ENCODE measurements around the gene BPTF.
"Not testable (repeated sequence)": the region's sequence is repeated elsewhere in the genome, so short reads cannot be mapped to it uniquely, and the experiment has no call there.

Gene BPTF

DNA sequence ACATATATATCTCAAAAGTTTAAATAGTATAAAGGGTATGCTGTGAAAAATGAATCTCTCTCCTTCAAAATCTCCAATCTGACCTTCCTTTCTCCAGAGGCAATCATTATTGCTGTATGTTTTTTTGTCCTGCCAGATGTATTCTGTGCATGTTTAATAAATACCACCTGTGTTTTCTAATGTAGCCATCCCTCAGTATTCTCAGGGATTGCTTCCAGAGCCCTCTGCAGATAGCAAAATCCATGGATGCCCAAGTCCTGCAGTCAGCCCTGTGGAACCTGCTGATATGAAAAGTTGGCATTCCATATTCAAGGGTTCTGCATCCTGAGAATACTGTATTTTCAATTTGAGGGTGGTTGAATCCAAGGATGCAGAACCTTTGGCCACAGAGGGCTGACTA, 42.9 kb downstream of the BPTF start:
- in situ Hi-C loops (cut with MboI; ENCODE audit: low sequenced_read_pairs): no loop called here

DNA sequence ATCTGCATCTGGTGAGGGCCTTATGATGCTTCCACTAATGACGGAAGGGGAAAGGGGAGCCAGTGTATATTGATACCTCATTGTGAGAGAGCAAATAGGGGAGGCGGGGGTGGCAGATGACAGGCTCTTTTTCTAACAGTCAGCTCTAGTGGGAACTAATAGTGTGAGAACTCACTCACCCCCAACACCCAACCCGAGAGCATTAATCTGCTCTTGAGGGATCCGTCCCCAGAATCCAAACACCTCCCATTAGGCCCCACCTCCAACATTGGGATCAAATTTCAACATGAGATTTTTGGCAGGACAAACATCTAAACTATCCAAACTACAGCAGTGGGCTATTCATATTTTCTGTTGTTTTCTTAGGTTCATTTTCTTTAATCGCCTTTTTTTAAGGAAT, 54.4 kb downstream of the BPTF start:
- in situ Hi-C loops (cut with MboI; ENCODE audit: low sequenced_read_pairs): no loop called here

DNA sequence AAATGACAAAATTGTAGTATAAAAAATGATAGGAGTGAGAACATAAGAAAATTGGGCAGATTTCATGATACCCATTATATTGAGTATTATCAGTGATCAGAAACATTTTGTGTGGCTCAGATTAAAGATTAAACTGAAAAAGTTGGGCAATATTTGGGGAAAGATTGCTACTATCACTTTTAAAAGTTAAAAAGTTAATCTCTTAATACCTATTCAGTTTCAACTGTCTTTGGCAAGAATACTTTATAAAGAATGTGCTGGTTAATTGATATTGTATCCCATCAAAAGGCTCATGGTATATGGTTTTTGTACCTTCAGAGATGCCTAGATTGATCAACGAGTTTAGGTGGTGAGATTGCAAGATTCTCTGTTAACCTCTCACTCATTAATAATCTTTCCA, 55.8 kb downstream of the BPTF start:
- in situ Hi-C loops (cut with MboI; ENCODE audit: low sequenced_read_pairs): no loop called here

DNA sequence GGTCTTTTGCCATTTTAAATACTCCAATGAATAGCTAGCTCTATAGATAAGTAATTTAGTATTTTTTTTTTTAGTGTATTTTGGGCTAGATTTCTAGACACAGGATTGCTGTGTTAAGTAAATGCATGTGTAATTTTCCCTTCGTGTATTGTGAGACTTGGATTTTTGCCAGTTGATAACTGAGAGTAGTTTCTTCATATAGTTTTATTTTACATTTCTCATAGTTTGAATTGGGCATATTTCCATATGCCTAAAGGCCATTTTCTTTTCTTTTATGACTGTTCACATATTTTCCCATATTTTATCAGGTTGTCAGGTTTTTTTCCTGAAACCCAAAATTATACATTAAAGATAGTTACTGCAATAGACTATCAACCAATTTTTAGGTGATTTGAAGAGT, 59.4 kb downstream of the BPTF start:
- in situ Hi-C loops (cut with MboI; ENCODE audit: low sequenced_read_pairs): no loop called here

DNA sequence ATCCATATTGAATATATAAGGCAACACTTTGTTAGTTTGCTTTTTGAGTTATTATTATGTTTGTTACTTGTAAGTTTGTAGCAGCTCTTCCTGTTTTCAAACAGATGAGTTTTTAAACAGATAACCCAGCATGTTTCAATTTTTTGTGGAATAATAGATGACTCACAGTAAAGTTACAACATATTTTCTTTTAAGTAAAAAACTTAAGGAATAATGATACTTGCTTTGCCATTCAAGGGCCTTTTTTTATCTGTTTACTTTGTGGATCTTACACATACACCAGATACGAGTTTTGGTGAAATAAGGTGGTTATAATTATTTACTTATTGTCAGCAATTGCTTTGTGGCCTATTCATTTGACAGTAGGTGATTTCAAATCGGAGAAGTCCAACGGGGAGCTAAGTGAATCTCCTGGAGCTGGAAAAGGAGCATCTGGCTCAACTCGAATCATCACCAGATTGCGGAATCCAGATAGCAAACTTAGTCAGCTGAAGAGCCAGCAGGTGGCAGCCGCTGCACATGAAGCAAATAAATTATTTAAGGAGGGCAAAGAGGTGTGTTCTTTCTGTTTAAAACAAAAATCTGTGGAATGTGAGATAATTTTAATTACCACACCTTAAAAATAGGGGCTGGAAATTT, 66.3 kb downstream of the BPTF start:
- in situ Hi-C loops (cut with MboI; ENCODE audit: low sequenced_read_pairs): no loop called here

DNA sequence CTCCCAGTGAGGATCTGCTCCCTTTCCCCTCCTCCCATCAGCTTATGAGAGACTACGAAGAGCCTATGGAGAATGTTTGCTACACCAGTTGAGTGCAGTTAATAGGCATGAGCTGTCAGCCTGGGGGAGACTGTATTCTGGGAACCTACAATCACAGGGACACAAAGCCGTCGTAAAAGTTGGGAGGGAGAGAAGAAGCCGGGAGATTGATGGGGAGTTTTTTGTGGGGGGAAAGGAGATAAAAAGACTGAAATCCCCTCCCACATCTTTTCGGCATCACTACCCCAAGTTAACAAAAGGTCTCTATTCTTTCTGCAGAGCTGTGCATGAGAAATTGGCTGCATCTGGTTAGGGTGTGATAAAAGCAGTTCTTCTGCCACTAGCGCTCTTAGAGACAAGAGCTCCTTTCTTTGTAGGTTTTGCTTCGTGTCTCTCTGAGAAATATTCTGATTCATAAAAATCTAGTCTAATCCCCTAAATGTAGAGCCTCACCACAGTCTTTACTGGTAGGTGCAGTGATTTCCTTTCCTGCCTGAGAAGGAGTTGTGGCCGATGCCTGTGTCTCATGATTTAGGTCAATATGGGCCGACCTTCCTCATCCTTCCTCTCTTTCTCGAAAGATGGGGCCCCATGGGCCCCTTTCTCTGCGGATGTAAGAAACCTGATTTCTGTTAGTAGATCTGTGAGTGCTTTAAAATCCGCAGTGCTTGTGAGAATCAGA, 77.4 kb downstream of the BPTF start:
- in situ Hi-C loops (cut with MboI; ENCODE audit: low sequenced_read_pairs): no loop called here

DNA sequence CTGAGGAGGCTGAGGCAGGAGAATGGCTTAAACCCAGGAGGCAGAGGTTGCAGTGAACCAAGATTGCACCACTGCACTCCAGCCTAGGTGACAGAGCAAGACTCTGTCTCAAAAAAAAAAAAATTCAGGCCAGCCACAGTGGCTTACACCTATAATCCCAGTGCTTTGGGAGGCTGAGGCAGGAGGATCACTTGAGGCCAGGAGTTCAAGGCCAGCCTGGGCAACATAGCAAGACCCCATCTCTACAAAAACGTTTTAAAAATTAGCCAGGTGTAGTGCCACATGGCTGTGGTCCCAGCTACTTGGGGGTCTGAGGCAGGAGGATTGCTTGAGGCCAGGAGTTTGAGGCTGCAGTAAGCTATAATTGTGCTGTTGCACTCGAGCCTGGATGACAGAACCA, 80.0 kb downstream of the BPTF start:
- in situ Hi-C loops (cut with MboI; ENCODE audit: low sequenced_read_pairs): not testable (repeated sequence)

DNA sequence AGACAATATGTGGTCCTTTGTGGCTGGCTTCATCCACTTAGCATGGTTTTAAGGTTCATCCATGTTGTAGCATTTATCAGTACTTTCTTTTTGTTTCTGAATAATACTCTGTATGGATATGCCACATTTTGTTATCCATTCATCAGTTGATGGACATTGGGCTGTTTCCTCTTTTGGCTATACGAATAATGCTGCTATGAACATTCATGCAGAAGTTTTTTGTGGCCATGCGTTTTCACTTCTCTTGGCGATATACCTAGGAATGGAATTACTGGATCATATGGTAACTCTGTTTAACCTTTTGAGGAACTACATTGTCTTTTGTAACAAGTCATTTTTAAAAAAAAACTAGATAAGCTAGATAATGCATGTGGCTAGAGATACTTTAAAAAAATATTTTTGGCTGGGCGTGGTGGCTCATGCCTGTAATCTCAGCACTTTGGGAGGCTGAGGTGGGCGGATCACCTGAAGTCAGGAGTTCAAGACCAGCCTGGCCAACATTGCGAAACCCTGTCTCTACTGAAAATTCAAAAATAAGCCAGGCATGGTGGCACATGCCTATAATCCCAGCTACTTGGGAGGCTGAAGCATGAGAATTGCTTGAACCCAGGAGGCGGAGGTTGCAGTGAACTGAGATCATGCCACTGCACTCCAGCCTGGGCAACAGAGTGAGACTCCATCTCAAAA, 85.0 kb downstream of the BPTF start:
- in situ Hi-C loops (cut with MboI; ENCODE audit: low sequenced_read_pairs): not testable (repeated sequence)

DNA sequence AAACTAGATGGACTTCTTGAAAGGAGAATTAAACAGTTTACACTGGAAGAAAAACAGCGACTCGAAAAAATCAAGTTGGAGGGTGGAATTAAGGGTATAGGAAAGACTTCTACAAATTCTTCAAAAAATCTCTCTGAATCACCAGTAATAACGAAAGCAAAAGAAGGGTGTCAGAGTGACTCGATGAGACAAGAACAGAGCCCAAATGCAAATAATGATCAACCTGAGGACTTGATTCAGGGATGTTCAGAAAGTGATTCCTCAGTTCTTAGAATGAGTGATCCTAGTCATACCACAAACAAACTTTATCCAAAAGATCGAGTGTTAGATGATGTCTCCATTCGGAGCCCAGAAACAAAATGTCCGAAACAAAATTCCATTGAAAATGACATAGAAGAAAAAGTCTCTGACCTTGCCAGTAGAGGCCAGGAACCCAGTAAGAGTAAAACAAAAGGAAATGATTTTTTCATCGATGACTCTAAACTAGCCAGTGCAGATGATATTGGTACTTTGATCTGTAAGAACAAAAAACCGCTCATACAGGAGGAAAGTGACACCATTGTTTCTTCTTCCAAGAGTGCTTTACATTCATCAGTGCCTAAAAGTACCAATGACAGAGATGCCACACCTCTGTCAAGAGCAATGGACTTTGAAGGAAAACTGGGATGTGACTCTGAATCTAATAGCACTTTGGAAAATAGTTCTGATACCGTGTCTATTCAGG, 85.9 kb downstream of the BPTF start:
- in situ Hi-C loops (cut with MboI; ENCODE audit: low sequenced_read_pairs): no loop called here

DNA sequence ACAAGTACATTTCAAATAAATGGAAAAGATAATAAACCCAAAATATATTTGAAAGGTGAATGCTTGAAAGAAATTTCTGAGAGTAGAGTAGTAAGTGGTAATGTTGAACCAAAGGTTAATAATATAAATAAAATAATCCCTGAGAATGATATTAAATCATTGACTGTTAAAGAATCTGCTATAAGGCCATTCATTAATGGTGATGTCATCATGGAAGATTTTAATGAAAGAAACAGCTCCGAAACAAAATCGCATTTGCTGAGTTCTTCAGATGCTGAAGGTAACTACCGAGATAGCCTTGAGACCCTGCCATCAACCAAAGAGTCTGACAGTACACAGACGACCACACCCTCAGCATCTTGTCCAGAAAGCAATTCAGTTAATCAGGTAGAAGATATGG, 86.8 kb downstream of the BPTF start:
- in situ Hi-C loops (cut with MboI; ENCODE audit: low sequenced_read_pairs): no loop called here

DNA sequence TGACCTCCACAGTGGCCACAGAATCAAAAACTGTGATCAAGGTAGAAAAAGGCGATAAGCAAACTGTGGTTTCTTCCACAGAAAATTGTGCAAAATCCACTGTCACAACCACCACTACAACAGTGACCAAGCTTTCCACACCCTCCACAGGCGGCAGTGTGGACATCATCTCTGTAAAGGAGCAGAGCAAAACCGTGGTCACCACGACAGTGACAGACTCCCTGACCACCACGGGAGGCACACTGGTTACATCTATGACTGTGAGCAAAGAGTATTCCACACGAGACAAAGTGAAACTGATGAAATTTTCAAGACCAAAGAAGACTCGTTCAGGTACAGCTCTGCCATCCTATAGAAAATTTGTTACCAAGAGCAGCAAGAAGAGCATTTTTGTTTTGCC, 87.4 kb downstream of the BPTF start:
- in situ Hi-C loops (cut with MboI; ENCODE audit: low sequenced_read_pairs): no loop called here

DNA sequence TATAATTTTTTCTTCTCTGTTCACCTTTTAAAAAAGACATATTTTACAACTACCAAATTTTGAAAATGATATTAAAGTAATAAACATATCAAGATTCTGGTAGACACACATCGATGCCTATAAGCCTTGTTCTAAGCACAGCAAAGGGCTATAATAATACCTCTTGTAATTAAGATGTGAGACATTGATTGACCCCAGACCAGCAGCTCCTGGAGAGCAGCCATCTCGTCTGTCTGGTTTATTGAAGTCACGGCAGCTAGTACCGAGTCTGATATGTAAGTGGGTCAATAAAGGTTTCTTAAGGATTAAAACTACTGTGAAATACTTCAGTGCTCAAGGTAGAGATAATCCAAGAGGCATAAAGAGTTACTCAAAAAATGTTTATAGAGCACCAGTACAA, 94.9 kb downstream of the BPTF start:
- in situ Hi-C loops (cut with MboI; ENCODE audit: low sequenced_read_pairs): no loop called here

DNA sequence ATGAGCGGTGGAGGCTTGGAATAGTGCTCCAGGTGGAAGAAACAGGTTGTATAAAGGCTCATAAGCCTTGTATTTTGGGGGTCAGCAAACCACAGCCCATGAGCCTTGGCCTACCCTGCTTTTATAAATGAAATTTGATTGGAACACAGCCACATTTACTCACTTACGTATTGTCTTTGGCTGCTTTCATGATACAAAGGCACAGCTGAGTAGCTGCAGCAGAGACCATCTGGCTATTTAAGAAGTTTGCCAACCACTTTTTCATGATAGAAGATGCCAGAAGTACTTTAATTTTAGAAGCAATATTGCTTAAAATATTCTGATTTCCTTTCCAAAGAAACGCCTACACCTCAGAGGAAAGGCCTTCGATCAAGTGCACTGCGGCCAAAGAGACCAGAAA, 97.2 kb downstream of the BPTF start:
- in situ Hi-C loops (cut with MboI; ENCODE audit: low sequenced_read_pairs): no loop called here

DNA sequence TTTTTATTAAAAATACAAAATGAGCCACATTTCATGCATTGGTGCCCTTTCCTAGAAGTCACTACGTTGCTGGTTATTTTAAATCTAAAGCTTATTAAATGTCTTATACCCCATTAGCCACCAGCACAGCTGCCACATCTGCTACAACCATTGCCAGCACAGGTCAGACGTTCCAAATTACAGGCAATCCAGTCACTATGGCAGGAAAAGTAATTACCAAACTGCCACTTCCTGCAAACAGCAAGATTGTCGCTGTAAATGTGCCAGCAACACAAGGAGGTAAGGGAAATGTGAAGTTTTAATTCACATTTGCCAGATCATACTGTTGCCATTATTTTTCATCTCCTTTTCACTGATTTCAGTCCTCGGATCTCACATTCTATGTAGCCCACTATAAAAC, 103.5 kb downstream of the BPTF start:
- in situ Hi-C loops (cut with MboI; ENCODE audit: low sequenced_read_pairs): not testable (repeated sequence)

DNA sequence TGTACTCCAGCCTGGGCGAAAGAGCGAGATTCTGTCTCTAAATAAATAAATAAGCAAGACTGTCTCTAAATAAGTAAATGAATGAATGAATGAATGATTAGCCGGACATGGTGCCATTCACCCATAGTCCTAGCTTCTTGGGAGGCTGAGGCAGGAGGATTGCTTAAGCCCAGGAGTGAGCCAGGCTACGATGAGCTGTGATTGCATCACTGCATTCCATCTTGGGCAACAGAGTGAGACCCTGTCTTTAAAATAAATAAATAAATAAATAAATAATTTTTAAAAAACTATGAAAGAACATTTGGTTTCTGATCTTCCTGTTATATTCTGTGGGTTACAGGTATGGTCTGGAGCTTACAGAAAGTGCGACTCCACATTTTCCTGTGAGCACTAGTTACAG, 105.9 kb downstream of the BPTF start:
- in situ Hi-C loops (cut with MboI; ENCODE audit: low sequenced_read_pairs): no loop called here

DNA sequence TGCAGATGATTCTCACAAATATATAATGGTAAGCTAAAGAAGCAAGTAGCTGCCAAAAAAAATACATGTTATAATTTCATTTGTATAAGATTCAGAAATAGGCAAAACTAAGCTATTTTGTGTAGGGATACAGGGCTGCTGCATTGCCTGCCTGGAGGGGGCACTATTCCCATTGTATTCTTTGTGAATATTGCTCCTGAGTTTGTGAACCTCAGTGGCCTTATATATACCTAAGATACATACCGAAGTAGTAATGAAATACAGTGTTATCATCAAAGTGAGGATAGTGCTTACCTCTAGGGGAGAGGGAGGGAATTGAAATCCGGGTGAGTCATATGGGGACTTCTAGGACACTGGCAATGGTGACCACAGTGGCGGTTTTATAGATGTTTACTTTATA, 117.5 kb downstream of the BPTF start:
- in situ Hi-C loops (cut with MboI; ENCODE audit: low sequenced_read_pairs): no loop called here

DNA sequence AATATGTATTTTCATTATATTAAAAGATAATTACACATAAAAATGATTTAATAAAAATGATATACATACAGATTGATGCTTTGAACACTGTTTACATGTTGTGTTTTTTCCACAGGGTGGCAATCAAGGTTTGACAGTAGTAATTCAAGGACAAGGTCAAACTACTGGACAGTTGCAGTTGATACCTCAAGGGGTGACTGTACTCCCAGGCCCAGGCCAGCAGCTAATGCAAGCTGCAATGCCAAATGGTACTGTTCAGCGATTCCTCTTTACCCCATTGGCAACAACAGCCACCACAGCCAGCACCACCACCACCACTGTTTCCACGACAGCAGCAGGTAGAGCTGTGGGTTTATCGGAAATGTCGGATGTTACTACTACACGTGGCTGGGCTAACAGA, 118.7 kb downstream of the BPTF start:
- in situ Hi-C loops (cut with MboI; ENCODE audit: low sequenced_read_pairs): no loop called here

DNA sequence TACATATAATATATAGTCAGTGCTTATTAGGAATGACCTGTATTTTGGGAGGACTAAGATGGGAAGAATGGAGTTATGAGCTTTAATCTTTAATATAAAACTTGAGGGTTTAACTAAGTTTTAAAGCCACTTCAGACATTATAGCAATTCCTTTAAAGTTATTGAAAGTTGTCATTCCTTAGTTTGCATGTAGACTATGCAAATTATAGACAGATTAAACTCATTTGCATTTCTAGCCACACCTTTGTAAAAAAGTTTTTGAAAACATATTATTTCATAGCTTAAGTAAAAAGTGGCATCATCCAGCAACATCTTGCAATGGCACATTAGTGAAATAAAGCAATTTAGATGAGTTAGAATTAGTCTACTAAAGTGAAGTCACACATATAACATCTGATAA, 121.2 kb downstream of the BPTF start:
- in situ Hi-C loops (cut with MboI; ENCODE audit: low sequenced_read_pairs): no loop called here

DNA sequence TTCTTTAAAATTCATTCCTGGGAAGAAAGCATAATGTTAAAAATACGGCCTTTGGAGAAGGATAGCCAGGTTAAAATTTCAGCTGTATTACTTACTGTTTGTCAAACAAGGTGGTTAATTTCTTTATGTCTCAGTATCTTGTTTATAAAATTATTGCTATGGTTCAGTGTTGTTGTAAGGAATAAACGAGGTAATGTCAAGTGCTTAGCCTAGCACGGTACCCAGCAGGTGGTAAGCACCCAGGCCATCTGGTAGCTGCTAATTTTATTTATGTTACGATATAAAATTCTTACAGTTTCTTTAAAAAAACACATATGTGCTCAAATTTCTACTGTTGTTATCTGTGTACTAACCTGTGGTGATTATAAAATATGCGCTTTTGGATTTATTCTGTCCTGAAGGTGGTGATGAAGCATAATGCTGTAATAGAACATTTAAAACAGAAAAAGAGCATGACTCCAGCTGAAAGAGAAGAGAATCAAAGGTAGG, 122.1 kb downstream of the BPTF start:
- in situ Hi-C loops (cut with MboI; ENCODE audit: low sequenced_read_pairs): no loop called here

DNA sequence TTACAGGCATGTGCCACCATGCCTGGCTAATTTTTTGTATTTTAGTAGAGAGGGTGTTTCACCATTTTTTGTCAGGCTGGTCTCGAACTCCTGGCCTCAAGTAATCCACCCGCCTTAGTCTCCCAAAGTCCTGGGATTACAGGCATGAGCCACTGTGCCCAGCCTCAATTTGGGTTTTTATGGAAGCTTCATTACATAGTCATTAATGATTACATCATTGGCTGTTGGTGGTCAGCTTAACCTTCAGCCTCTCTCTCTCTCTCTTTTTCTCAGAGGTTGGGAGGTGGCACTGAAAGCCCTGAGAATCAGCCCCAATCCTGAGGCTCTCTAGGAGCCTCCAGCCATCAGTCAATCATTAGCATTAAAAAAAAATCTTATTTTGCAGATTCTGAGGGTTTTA, 125.6 kb downstream of the BPTF start:
- in situ Hi-C loops (cut with MboI; ENCODE audit: low sequenced_read_pairs): no loop called here

DNA sequence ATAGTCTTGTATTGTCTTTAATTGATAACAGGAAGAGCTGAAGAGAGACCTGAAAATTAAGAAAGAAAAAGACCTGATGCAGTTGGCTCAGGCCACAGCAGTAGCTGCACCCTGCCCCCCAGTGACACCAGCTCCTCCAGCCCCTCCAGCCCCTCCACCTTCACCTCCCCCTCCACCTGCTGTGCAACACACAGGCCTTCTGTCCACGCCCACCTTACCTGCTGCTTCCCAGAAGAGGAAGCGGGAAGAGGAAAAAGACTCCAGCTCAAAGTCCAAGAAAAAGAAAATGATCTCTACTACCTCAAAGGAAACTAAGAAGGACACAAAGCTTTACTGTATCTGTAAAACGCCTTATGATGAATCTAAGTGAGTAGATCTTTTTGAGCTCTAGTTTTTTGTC, 134.2 kb downstream of the BPTF start:
- in situ Hi-C loops (cut with MboI; ENCODE audit: low sequenced_read_pairs): no loop called here

DNA sequence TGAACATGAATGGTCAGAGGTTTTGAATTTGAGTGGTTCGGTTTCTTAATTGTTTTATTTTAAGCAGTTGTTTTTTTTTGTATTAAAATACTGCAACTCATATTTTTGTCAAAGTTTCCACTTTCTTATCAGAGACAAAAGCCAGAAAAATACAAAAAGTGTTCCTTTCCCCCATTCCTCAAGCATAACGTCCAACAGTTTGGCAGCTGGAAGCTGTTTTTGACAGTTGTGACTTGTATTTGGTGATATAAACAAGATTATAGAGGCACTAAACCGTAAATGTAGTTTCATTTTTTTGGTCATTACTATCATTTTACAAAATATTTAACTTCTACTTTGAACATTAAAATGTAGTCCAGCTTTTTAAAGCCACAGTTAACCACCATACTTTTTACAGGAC, 135.0 kb downstream of the BPTF start:
- in situ Hi-C loops (cut with MboI; ENCODE audit: low sequenced_read_pairs): not testable (repeated sequence)
